H1 (cell line): ENCODE measurements around the gene CHODL. TPM values are rescaled to one million over a fixed set of nuclear protein-coding genes. Genes with fewer than 3 reads are reported as not detected.

ENCODE experiments used
- CTCF ChIA-PET: fragments of 300-600 bp; sonication (Branson Sonifier 250); formaldehyde crosslinking; loops from one replicate; lab custom pipeline; 2021; ENCODE audit not compliant: partially characterized antibody; lab: Charles Lee
- POLR2A ChIA-PET: fragments of 300-600 bp; sonication (Branson Sonifier 250); formaldehyde crosslinking; loops from one replicate; lab custom pipeline; 2021; ENCODE audit warnings: inconsistent platforms; ENCODE audit not compliant: partially characterized antibody; lab: Charles Lee
- DNase-seq, 2 experiments: peaks; one replicate each; pipeline versions ENCODE4 v3.0.0 to v3.0.0-alpha.2; 2010 to 2022; ENCODE audit warnings: low spot score in 2 of 2, low read depth in 1 of 2, mixed read lengths in 1 of 2
- FAIRE-seq: peaks from 2 replicates; lab custom pipeline; 2011; peaks lifted over from hg19 to GRCh38; lab: Jason Lieb, UNC
- H2AFZ ChIP-seq: 2 replicates; pipeline ENCODE4 v1.8.1; 2012; ENCODE audit warnings: low read length, inconsistent platforms
- H2AK5ac ChIP-seq: 2 replicates; pipeline ENCODE4 v1.6.1; 2013; ENCODE audit warnings: low read depth, low read length
- H2BK120ac ChIP-seq: replicated peaks from 2 replicates; pipeline ENCODE3; 2013; ENCODE audit warnings: low read depth, low read length, inconsistent platforms
- H2BK12ac ChIP-seq: 2 replicates; pipeline ENCODE4 v1.6.1; 2013; ENCODE audit warnings: low read depth, low read length
- H2BK15ac ChIP-seq: 2 replicates; pipeline ENCODE4 v1.6.1; 2013; ENCODE audit warnings: low read length
- H2BK20ac ChIP-seq: 2 replicates; pipeline ENCODE4 v1.6.1; 2013; ENCODE audit warnings: low read length
- H2BK5ac ChIP-seq: 2 replicates; pipeline ENCODE4 v1.6.1; 2013; ENCODE audit warnings: low read depth, low read length
- H3K14ac ChIP-seq: 2 replicates; pipeline ENCODE4 v1.6.1; 2013; ENCODE audit warnings: inconsistent platforms; ENCODE audit not compliant: insufficient read length
- H3K18ac ChIP-seq: 2 replicates; pipeline ENCODE4 v1.6.1; 2013; ENCODE audit warnings: low read length; ENCODE audit errors: extremely low read depth
- H3K23ac ChIP-seq: 2 replicates; pipeline ENCODE4 v1.6.1; 2013; ENCODE audit warnings: inconsistent platforms; ENCODE audit not compliant: insufficient read length
- H3K23me2 ChIP-seq: 2 replicates; pipeline ENCODE4 v1.6.1; 2013; ENCODE audit warnings: low read depth, low read length
- H3K27ac ChIP-seq: 2 replicates; pipeline ENCODE4 v1.6.1; 2011; ENCODE audit warnings: low read depth, low read length, inconsistent platforms
- H3K27me3 ChIP-seq, 4 experiments: replicated peaks in 1 of 4; 1 replicate in 1 of 4; 2 replicates in 3 of 4; pipeline versions ENCODE4 v1.6.1 to v1.8.1; 2011 to 2013; ENCODE audit warnings: low read length in 3 of 4, mild to moderate bottlenecking in 3 of 4, inconsistent platforms in 2 of 4, mixed read lengths in 2 of 4, moderate library complexity in 1 of 4; ENCODE audit not compliant: control insufficient read depth in 3 of 4, insufficient read depth in 3 of 4; ENCODE audit errors: extremely low read depth in 1 of 4
- H3K36me3 ChIP-seq, 4 experiments: 2 replicates each; pipeline versions ENCODE4 v1.6.1 to v1.8.1; 2011 to 2013; ENCODE audit warnings: mild to moderate bottlenecking in 4 of 4, low read length in 3 of 4, moderate library complexity in 2 of 4, control low read depth in 1 of 4, inconsistent platforms in 1 of 4; ENCODE audit not compliant: insufficient read depth in 4 of 4, control insufficient read depth in 2 of 4
- H3K4ac ChIP-seq: replicated peaks from 2 replicates; pipeline ENCODE3; 2013; ENCODE audit warnings: low read length, low read depth, mixed read lengths, inconsistent platforms; ENCODE audit not compliant: insufficient read length
- H3K4me1 ChIP-seq, 4 experiments: replicated peaks in 1 of 4; 1 replicate in 1 of 4; 2 replicates in 3 of 4; pipeline versions ENCODE4 v1.6.1 to v1.8.1; 2011 to 2013; ENCODE audit warnings: low read length in 3 of 4, inconsistent platforms in 2 of 4, mixed read lengths in 1 of 4; ENCODE audit not compliant: insufficient read depth in 4 of 4, control insufficient read depth in 3 of 4
- H3K4me2 ChIP-seq, 2 experiments: 2 replicates each; pipeline versions ENCODE4 v1.6.1 to v1.8.1; 2011 to 2013; ENCODE audit warnings: low read depth in 2 of 2, low read length in 2 of 2, control low read depth in 1 of 2, inconsistent platforms in 1 of 2, mild to moderate bottlenecking in 1 of 2; ENCODE audit not compliant: insufficient read depth in 1 of 2
- H3K4me3 ChIP-seq, 4 experiments: fragments of 200-600, 300-600 bp in 1 of 4; sonication (generic), shearing (Covaris generic), sonication (Bioruptor Twin) in 1 of 4; 2 replicates each; pipeline versions ENCODE4 v1.5.1 to v1.8.1; 2011 to 2016; ENCODE audit warnings: low read length in 4 of 4, low read depth in 3 of 4, control low read depth in 2 of 4, inconsistent platforms in 2 of 4, mild to moderate bottlenecking in 2 of 4, mixed read lengths in 1 of 4, moderate library complexity in 1 of 4; ENCODE audit not compliant: insufficient read depth in 2 of 4; ENCODE audit errors: extremely low read depth in 1 of 4
- H3K56ac ChIP-seq: replicated peaks from 2 replicates; pipeline ENCODE3; 2013; ENCODE audit warnings: low read depth, mild to moderate bottlenecking, mixed read lengths, low read length, inconsistent platforms; ENCODE audit not compliant: insufficient read length
- H3K79me1 ChIP-seq: 2 replicates; pipeline ENCODE4 v1.6.1; 2013; ENCODE audit warnings: low read depth, low read length, control low read depth
- H3K79me2 ChIP-seq, 2 experiments: 2 replicates each; pipeline versions ENCODE4 v1.6.1 to v1.8.1; 2012 to 2013; ENCODE audit warnings: low read length in 2 of 2, mild to moderate bottlenecking in 2 of 2, inconsistent platforms in 1 of 2; ENCODE audit not compliant: insufficient read depth in 2 of 2, control insufficient read depth in 1 of 2
- H3K9ac ChIP-seq, 4 experiments: replicated peaks in 1 of 4; 1 replicate in 1 of 4; 2 replicates in 3 of 4; pipeline versions ENCODE4 v1.6.1 to v1.8.1; 2011 to 2013; ENCODE audit warnings: low read depth in 3 of 4, low read length in 3 of 4, control low read depth in 2 of 4, mild to moderate bottlenecking in 2 of 4, moderate library complexity in 2 of 4, inconsistent platforms in 1 of 4; ENCODE audit errors: extremely low read depth in 1 of 4
- H3K9me3 ChIP-seq, 2 experiments: 2 replicates each; pipeline versions ENCODE4 v1.6.1 to v1.8.1; 2012 to 2013; ENCODE audit warnings: mild to moderate bottlenecking in 2 of 2, moderate library complexity in 2 of 2, control low read depth in 1 of 2, inconsistent platforms in 1 of 2, low read depth in 1 of 2, low read length in 1 of 2, mixed read lengths in 1 of 2; ENCODE audit not compliant: insufficient read depth in 2 of 2
- H4K20me1 ChIP-seq, 2 experiments: replicated peaks in 1 of 2; 2 replicates each; pipeline versions ENCODE3 to v1.8.1; 2011 to 2013; ENCODE audit warnings: inconsistent platforms in 2 of 2, low read length in 2 of 2, mild to moderate bottlenecking in 1 of 2; ENCODE audit not compliant: insufficient read depth in 2 of 2, control insufficient read depth in 1 of 2
- H4K5ac ChIP-seq: 2 replicates; pipeline ENCODE4 v1.6.1; 2013; ENCODE audit warnings: low read length, low read depth, mixed read lengths, inconsistent platforms; ENCODE audit not compliant: insufficient read length
- H4K8ac ChIP-seq: 2 replicates; pipeline ENCODE4 v1.8.0; 2013; ENCODE audit warnings: mild to moderate bottlenecking, moderate library complexity, low read length, inconsistent platforms; ENCODE audit not compliant: insufficient read depth; ENCODE audit errors: extremely low read depth
- H4K91ac ChIP-seq: replicated peaks from 2 replicates; pipeline ENCODE3; 2013; ENCODE audit warnings: low read length, mixed read lengths, inconsistent platforms; ENCODE audit not compliant: insufficient read length
- EGR1 ChIP-seq: IDR thresholded peaks from 2 replicates; pipeline ENCODE4 v1.6.1; 2011; ENCODE audit warnings: low read depth, low read length, borderline replicate concordance
- HDAC6 ChIP-seq: IDR thresholded peaks from one replicate; pipeline ENCODE4 v1.7.1; 2012; ENCODE audit warnings: low read depth, mild to moderate bottlenecking, inconsistent platforms, low read length, moderate library complexity
- WGBS, 2 experiments: shearing (Covaris generic) in 1 of 2; methylation state at CpG; one replicate each; pipeline versions ENCODE4 v1.1.6 to v1.1.7; 2013 to 2015; ENCODE audit warnings: low lambda C conversion rate in 2 of 2, mixed read lengths in 2 of 2, inconsistent platforms in 1 of 2, low coverage in 1 of 2, missing lambda C conversion rate in 1 of 2; ENCODE audit not compliant: insufficient replicate concordance in 2 of 2, insufficient coverage in 1 of 2, insufficient read length in 1 of 2; ENCODE audit errors: extremely low coverage in 1 of 2, missing lambda C conversion rate in 1 of 2; 5-methylcytosine and 5-hydroxymethylcytosine counted together
- polyA plus RNA-seq, 7 experiments: library from polyadenylated mRNA; depleted of rRNA in 3 of 7; stranded (reverse) in 5 of 7; unstranded in 2 of 7; fragments of >200 nt in 5 of 7; fragments of 200-250 nt in 2 of 7; gene quantifications; 1 replicate in 5 of 7; 2 replicates in 1 of 7; 4 replicates in 1 of 7; pipeline versions ENCODE4 v1.2.1 to v1.2.3, GENCODE V29; 2011 to 2013; ENCODE audit warnings: missing spikeins in 2 of 7, mixed read lengths in 2 of 7
- total RNA-seq: library from RNA; stranded (reverse); fragmentation: NEBNext Ultra II Directional; extraction: Animal tissue kit (Norgen Biotek cat#: 25700); gene quantifications from 2 replicates; pipeline ENCODE4 v1.2.1, GENCODE V29; 2021

The CHODL gene
- total and polyA plus RNA-seq, 2 of the 8 experiments (the other 6 are each of a cell fraction or from before 2014, with no cell fraction given): 0.39 to 0.82 TPM

GRCh38 chr21:18265944-18266343, 21.3 kb downstream of the CHODL start:
- no peaks in the 10 kb centered on the region for H4K20me1 ChIP-seq

More at GRCh38 chr21:18265944-18266343, 21.3 kb downstream of the CHODL start:
- no peak overlapping the region for H2BK12ac ChIP-seq
- H4K8ac ChIP-seq: no peak overlapping the region
- TF ChIP-seq HDAC6 (no peak), EGR1 (no peak)
- H2AK5ac ChIP-seq: no peak overlapping the region
- H3K27ac ChIP-seq: no peak overlapping the region
- no peak overlapping the region for H3K4me2 ChIP-seq
- H4K5ac ChIP-seq: no peak overlapping the region
- H3K27me3 ChIP-seq: no peaks in the 10 kb centered on the region
- H3K4me3 ChIP-seq: no peak overlapping the region
- FAIRE-seq (no peak), DNase-seq (no peak)
- H3K23me2 ChIP-seq: no peaks in the 10 kb centered on the region
- no peaks in the 10 kb centered on the region for H3K79me1 ChIP-seq
- H3K4ac ChIP-seq: no peak overlapping the region
- H2AFZ ChIP-seq: no peak overlapping the region
- H3K9me3 ChIP-seq: no peaks in the 10 kb centered on the region
- no peak overlapping the region for H3K18ac ChIP-seq
- no peak overlapping the region for H2BK120ac ChIP-seq
- no peak overlapping the region for H2BK15ac ChIP-seq
- no peak overlapping the region for H3K56ac ChIP-seq
- no peak overlapping the region for H3K23ac ChIP-seq
- H3K36me3 ChIP-seq: no peaks in the 10 kb centered on the region
- no peak overlapping the region for H2BK5ac ChIP-seq
- H3K9ac ChIP-seq: no peak overlapping the region
- H4K91ac ChIP-seq: no peak overlapping the region
- no peaks in the 10 kb centered on the region for H3K79me2 ChIP-seq
- POLR2A ChIA-PET: no interaction called here
- CTCF ChIA-PET: interaction anchor here (2.1 kb wide), 1 partner anchor 16 kb away, joined by 9 read pairs; no protein-coding TSS in a partner anchor
- no peak overlapping the region for H3K14ac ChIP-seq
- 90% methylated on average over 2 of the region's 2 CpGs; no CpG with 5 or more reads in 1 of the 2 experiments for WGBS, 2 experiments
- no peaks in the 10 kb centered on the region for H3K4me1 ChIP-seq
- no peak overlapping the region for H2BK20ac ChIP-seq
